ENCODE measurements around the gene NPRL2.

The NPRL2 gene

DNA sequence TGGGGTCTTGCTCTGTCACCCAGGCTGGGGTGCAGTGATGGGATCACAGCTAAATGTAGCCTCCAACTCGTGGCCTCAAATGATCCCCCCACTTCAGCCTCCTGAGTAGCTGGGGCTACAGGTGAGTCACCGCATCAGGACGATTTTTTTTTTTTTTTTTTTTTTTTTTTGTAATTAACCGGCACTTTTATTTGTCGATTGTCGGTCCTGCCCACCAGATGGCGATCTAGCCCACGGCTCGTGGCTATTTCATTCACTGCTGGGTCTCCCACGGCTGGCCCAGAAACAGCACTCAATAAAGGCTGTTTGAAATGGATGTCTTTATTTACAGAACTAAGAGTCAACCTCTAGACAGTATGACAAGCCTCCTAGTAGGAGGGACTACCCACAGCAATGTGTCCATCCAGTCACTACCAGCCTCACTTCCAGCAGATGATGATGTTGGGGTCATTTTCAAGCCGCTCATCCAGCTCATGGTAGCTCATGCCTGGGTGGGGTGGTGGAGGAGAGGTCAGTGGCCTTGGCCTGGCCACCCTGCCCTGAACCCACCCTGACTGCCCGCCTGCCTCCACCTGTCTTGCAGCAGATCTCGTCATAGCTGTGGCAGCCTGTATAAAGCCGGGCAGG, 3.3 kb downstream of the NPRL2 start:
- peak; percentile 31 for DNase-seq

- peak; percentile 43 for DNase-seq
Measured at GRCh38 chr3:50345586-50346234, 4.9 kb downstream of the NPRL2 start, which contains the start of gene ZMYND10. ZMYND10 (minus strand) TSS chr3:50345732; CDS start chr3:50345579, 153 bp downstream.

GRCh38 chr3:50345008-50345407, 5.6 kb downstream of the NPRL2 start:
- DNase-seq, result no peak

GRCh38 chr3:50342813-50343633, 7.6 kb downstream of the NPRL2 start:
- DNase-seq, result no peak

- no peak for DNase-seq
Measured at GRCh38 chr3:50341996-50342650, 8.5 kb downstream of the NPRL2 start.

DNA sequence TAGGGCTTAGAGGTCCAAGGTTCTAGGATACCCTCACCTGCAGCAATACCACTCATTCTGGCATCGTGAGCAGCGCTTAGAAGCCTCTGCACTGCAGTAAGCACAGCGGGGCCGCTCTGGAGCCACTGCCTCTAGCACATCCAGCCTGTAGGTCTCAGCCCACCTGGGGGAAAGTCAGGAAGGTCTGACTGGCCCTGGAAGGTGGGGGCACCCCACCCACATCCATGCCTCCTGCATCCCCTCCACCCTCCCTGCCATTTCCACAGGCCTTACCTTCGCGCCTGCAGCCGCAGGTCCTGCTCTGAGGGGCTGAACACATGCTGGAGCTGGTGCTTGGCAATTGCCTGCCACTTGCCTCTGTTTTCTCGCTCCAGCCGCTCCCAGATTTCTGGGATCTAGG, 9.0 kb downstream of the NPRL2 start:
- DNase-seq, result no peak

GRCh38 chr3:50340448-50341329, 9.9 kb downstream of the NPRL2 start, which contains the start of gene RASSF1:
RASSF1 (minus strand) TSS chr3:50340836; CDS start chr3:50340805, 31 bp downstream.
- no peak for DNase-seq

- no peak for DNase-seq
Measured at GRCh38 chr3:50340147-50340447, 10.5 kb downstream of the NPRL2 start.

- DNase-seq, result no peak
Measured at GRCh38 chr3:50339485-50340146, 11.0 kb downstream of the NPRL2 start.

- no peak for DNase-seq
Measured at GRCh38 chr3:50338965-50339364, 11.6 kb downstream of the NPRL2 start.

GRCh38 chr3:50337175-50337861, 13.3 kb downstream of the NPRL2 start:
- peak; percentile 86 for DNase-seq

GRCh38 chr3:50336452-50337174, 14.0 kb downstream of the NPRL2 start:
- DNase-seq, result no peak

DNA sequence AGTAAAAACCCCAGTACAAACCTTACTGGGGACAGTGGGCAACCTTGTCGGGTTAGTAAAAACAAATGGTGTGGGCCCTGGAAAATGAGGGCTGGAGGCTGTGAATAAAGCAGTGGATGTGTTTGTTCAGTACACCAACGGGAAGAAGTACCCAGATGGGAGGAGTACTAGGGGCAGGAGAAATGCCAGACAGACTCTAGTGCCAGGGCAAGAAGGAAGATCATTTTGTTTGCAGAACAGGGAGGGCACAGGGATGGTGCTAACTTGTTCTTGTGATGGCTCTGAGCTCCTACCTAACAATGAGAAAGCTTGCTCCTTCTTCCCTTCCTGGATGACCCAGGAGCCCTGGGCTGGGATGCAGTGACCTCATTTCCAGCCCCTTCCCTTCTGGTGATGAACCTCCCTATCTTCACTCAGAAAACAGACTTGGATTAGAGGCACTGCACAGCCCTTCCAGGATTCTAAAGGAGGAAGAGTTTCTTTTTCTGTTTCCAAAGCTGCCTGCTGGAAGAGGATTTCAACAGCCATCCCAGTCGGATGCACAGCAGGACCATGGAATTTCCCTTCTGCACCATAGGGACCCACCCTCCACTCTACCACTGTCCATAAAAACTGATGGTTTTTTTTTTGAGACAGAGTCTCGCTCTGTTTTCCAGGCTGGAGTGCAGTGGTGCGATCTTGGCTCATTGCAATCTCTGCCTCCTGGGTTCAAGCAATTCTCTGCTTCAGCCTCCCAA, 16.1 kb downstream of the NPRL2 start:
- no peak for DNase-seq

DNA sequence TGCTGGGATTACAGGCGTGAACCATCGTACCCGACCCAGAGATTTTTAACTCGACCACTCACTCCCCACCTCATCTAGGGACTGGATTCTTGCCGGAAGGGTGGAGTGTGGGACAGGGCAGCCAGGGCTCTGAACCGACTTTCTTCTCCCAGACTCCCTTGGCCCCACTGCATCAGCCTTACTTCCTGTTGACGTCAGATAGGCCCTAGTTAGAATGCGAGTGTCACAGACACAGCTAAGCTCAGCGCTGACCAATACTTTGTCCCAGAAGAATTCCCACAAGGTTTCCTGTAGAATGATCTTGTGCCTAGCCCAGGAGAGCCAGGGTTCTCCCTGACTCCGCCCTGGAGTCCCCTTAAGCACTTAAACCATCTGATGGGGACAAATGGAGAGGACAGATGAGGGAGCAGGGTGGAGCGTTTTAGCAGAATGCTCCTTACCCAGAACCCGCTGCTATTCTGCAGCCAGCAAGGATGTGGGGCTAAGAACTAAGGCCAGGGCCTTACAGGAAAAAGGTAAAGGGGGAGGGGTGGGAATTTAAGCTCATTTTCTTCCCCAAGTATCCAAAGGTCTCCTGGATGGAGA, 16.7 kb downstream of the NPRL2 start:
- no peak for DNase-seq

DNA sequence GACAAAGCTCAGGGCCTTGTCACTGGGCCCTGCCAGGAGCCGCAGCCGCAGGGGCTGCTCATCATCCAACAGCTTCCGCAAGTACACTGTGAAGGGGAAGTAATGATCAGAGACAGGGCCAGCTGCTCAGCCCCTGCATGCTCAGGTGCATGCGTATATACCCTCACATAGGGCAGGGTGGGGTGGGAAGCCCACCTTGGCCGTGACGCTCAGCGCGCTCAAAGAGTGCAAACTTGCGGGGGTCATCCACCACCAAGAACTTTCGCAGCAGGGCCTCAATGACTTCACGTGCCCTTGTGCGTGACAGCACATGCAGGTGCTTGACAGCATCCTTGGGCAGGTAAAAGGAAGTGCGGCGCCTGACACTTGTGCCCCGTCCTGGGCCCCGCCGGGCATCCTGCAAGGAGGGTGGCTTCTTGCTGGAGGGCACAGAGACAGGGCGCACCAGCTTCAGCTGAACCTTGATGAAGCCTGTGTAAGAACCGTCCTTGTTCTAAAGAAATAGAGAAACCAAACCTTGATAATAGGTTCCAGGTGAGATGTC, 19.1 kb downstream of the NPRL2 start:
- no peak for DNase-seq

DNA sequence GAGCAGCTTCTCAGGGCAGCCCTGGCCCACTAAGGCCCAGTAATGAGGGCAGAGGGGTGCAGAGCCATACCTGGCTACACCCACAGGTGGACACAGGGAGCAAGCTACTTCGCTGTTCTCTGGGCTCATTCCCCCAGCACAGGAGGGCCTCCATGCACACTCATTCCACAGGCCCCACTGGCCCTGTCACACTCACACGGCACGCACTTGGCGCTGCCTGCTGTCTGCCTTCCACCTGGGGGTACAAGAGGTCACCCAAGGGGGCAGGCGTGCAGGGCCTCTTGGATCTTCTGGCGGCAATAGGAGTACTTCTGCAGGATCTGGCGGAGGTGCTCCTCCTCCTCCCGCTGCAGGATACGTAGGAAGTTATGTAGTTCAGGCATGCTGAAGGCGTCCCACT, 20.2 kb downstream of the NPRL2 start:
- DNase-seq, result no peak

DNA sequence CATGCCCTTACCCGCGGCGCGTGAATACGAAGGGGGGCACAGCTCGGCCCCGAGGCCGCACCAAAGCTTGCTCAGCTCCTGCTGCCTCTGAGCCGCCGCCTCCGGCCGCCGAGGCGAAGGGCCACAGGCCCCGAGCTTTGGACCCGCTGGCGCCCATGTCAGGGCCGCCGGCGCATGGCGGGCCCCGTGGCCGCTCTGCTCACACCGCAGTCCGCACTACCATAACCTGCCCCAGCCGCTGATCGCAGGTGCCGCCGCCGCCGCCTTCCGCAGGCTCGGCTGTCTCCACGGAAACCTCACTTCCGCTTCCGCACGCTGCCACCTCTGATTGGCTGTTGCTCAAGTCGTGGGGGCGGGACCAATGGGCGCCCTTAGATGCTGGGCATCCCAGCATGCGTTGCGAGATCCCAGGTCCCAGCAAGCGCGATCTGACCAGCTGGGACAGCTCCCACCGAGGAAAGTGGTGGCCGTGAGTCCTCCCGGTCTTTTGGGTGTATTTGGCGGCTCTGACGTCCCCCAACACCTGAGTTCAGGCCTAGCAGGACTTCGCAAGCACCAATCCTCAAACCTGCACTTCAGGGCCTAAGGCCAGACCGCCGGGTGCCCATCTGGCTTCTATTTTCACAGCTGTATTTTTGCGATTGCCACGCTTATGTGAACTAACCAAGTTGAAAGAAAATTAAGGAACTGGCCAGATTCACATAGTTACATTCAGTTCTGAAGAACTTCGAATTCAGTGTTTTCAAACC, 22.5 kb downstream of the NPRL2 start, which contains the start of gene TUSC2:
TSS of gene TUSC2 (minus strand) at position 281 of the 749 bp plus-strand sequence. CDS start at position 157, 124 bp downstream.
- DNase-seq, result peak; percentile 72

DNA sequence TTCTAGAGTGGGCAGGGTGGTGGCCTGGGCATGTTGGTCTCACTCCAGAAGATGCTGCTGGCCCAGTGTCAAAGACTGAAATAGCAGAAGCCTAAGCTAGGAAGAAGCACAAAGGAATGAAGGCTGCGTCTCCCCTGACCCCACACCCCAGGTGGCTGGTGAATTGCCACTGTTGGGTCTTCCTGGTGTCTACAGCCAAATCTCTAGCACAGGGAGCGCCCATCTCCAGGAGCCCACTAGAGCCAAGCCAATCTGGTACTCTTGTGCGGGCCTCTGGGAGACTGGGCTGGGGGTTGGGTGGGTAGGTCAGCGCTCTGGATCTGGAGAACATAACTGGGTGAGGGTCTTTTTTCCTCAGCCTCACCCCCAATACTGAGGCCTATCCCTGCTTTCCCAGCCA, 23.4 kb downstream of the NPRL2 start:
- no peak for DNase-seq
